ENCODE measurements around the gene ZNF778.

- TF ChIP-seq CTCF (IDR thresholded peaks at IDR 0.05), result no peak
- TF ChIP-seq POLR2A (IDR thresholded peaks at IDR 0.05), result no peak
Observed at GRCh38 chr16:89187770-89188392, 29.6 kb upstream of the ZNF778 start.

All from uterus (tissue), 2 donors.